GM06990 (cell line): Measurements from ENCODE around the gene BCL2A1.

Source experiments
- DNase-seq: peaks from one replicate; pipeline ENCODE4 v3.0.0-alpha.2; 2011; ENCODE audit not compliant: insufficient read length; ENCODE audit errors: extremely low read depth
- H3K27me3 ChIP-seq: replicated peaks from 2 replicates; pipeline ENCODE4 v1.6.0; 2011; ENCODE audit warnings: low read length; ENCODE audit not compliant: control insufficient read depth, insufficient read depth
- H3K36me3 ChIP-seq: 2 replicates; pipeline ENCODE4 v1.5.1; 2011; ENCODE audit warnings: low read length; ENCODE audit not compliant: control insufficient read depth, insufficient read depth
- H3K4me3 ChIP-seq: replicated peaks from 2 replicates; pipeline ENCODE4 v1.5.1; 2011; ENCODE audit warnings: low read depth, mild to moderate bottlenecking, control low read depth, low read length
- CTCF ChIP-seq: IDR thresholded peaks from 2 replicates; pipeline ENCODE4 v1.5.1; 2011; ENCODE audit warnings: low read length, control low read depth, mild to moderate bottlenecking, inconsistent platforms; ENCODE audit not compliant: insufficient read depth, poor library complexity, severe bottlenecking

The BCL2A1 gene

GRCh38 chr15:79987569-79987955 lies 16.6 kb upstream of the BCL2A1 start:
- Histone ChIP-seq H3K36me3 (no peaks in the 10 kb centered on the region), H3K4me3 (no peak overlapping the region), H3K27me3 (no peaks in the 10 kb centered on the region)
- no peak for TF ChIP-seq CTCF
- no peak for DNase-seq

GRCh38 chr15:79981831-79982455 lies 10.9 kb upstream of the BCL2A1 start:
- no peak for TF ChIP-seq CTCF
- Histone ChIP-seq H3K4me3 (no peak overlapping the region; the same call in 1 of the 2 replicates), H3K27me3 (no peaks in the 10 kb centered on the region), H3K36me3 (no peaks in the 10 kb centered on the region)
- DNase-seq, result peak; percentile 66

GRCh38 chr15:79978655-79979514 lies 7.9 kb upstream of the BCL2A1 start:
- Histone ChIP-seq H3K27me3 (no peaks in the 10 kb centered on the region), H3K4me3 (no peak overlapping the region), H3K36me3 (no peaks in the 10 kb centered on the region)
- DNase-seq, result peak; percentile 78
- no peak for TF ChIP-seq CTCF

GRCh38 chr15:79978260-79978654 lies 7.3 kb upstream of the BCL2A1 start:
- no peak for TF ChIP-seq CTCF
- H3K27me3 ChIP-seq, result no peaks in the 10 kb centered on the region
- peak overlapping the region; percentile 8; the same call in 1 of the 2 replicates for H3K4me3 ChIP-seq
- DNase-seq, result no peak
- H3K36me3 ChIP-seq, result no peaks in the 10 kb centered on the region

GRCh38 chr15:79977431-79978054 lies 6.5 kb upstream of the BCL2A1 start:
- H3K36me3 ChIP-seq, result no peaks in the 10 kb centered on the region
- DNase-seq, result peak; percentile 79
- H3K27me3 ChIP-seq, result no peaks in the 10 kb centered on the region
- H3K4me3 ChIP-seq, result peak overlapping the region; percentile 8; the same call in 1 of the 2 replicates
- no peak for TF ChIP-seq CTCF
